Heart left ventricle (tissue), 16 donors: ENCODE data around the gene MTCH1. TPM values are rescaled to one million over a fixed set of nuclear protein-coding genes. Genes with fewer than 3 reads are reported as not detected.
A peak's percentile ranks its signal among the peaks of the same experiment; 100 is the strongest.

ENCODE experiments used
- ATAC-seq, 4 donors: fragments of 200-7000 bp; cut with Tn5 transposase; one replicate each; pipeline ENCODE4 v1.9.1; 2020 to 2022; ENCODE audit warnings: moderate library complexity in 4 of 4, mild to moderate bottlenecking in 3 of 4, moderate number of reproducible peaks in 1 of 4
- DNase-seq, 5 donors: peaks; one replicate each; pipeline ENCODE4 v3.0.0-alpha.2; 2020
- H3K27ac ChIP-seq, 12 donors: fragments of 200-600 bp; sonication (generic) in 4 of 12; one replicate each; pipeline versions ENCODE4 v1.5.0 to v1.8.0; 2016 to 2022; ENCODE audit warnings: mild to moderate bottlenecking in 2 of 12
- H3K27me3 ChIP-seq, 9 donors: fragments of 200-600 bp; sonication (generic) in 2 of 9; one replicate each; pipeline versions ENCODE4 v1.5.1 to v1.8.0; 2016 to 2022; ENCODE audit warnings: mild to moderate bottlenecking in 3 of 9
- H3K36me3 ChIP-seq, 9 donors: fragments of 200-600 bp; sonication (generic) in 2 of 9; one replicate each; pipeline versions ENCODE4 v1.5.0 to v1.8.0; 2018 to 2022; ENCODE audit warnings: mild to moderate bottlenecking in 2 of 9
- H3K4me1 ChIP-seq, 12 donors: fragments of 200-600 bp; sonication (generic) in 4 of 12; one replicate each; pipeline versions ENCODE4 v1.5.0 to v1.8.0; 2016 to 2022; ENCODE audit warnings: mild to moderate bottlenecking in 3 of 12
- H3K4me3 ChIP-seq, 12 donors: fragments of 200-600 bp; sonication (generic) in 4 of 12; one replicate each; pipeline versions ENCODE4 v1.5.0 to v1.8.0; 2017 to 2022; ENCODE audit warnings: mild to moderate bottlenecking in 9 of 12, moderate library complexity in 4 of 12
- H3K9me3 ChIP-seq, 12 donors: fragments of 200-600 bp; sonication (generic) in 4 of 12; one replicate each; pipeline versions ENCODE4 v1.5.0 to v1.8.0; 2016 to 2022; ENCODE audit warnings: mild to moderate bottlenecking in 1 of 12
- POLR2A ChIP-seq, 2 donors: fragments of 450-650 bp; IDR thresholded peaks; one replicate each; pipeline ENCODE4 v1.6.1; 2017; ENCODE audit warnings: antibody characterized with exemption in 2 of 2, mild to moderate bottlenecking in 2 of 2, moderate library complexity in 2 of 2
- WGBS, 4 donors: extraction: QIAGEN DNeasy Blood & Tissue Kit in 2 of 4; methylation state at CpG; one replicate each; pipeline versions ENCODE4 v1.1.5 to v1.1.7; 2013 to 2018; 5-methylcytosine and 5-hydroxymethylcytosine counted together
- intact Hi-C, 10 donors: fragments of 100-400 bp; cut with DNase I; formaldehyde crosslinking; loops; one replicate each; pipeline versions ENCODE4 v1.11.1 to v1.14.2; 2022
- polyA plus RNA-seq, 2 donors: library from polyadenylated mRNA; stranded (reverse); fragments of 200-250 nt; gene quantifications; one replicate each; pipeline ENCODE4 v1.2.3, GENCODE V29; 2013
- total RNA-seq, 9 donors: library from RNA; depleted of rRNA in 2 of 9; stranded (reverse); fragments of >200 nt in 2 of 9; fragmentation: NEBNext Ultra II Directional in 3 of 9; extraction: Animal tissue kit (Norgen Biotek cat#: 25700) in 3 of 9; gene quantifications; one replicate each; pipeline versions ENCODE4 v1.1.0 to v1.2.4, GENCODE V29; 2016 to 2023
- TF ChIP-seq, protein P1 (sequence below), 12 donors: fragments of 200-600 bp; sonication (generic) in 4 of 12; IDR thresholded peaks; one replicate each; pipeline versions ENCODE4 v1.5.0 to v1.8.0; 2018 to 2022; ENCODE audit warnings: antibody characterized with exemption in 12 of 12, mild to moderate bottlenecking in 5 of 12
- donor health status: ischemic (EF 13 %, LVEDD 7.1; RV severe dilation, severe dysfunction).
- donor health status: healthy with polysubstance abuse.
- donor health status: DM: no; HTN: yes; CAD: no.
- donor health status: DM: no; HTN: no; CAD: no.
- donor health status: ischemic (EF 25% LVEDD 6.9; RV normal size, moderate dysfunction).
- donor health status: ischemic (EF 25% LVEDD 5.7; RV mildly dilated, moderate dysfunction).
- donor health status: healthy.
- donor health status: DM: yes; HTN: yes; CAD: no.
- donor health status: ischemic (EF 35%, LVEDD 5.7; RV mildly dilated, moderate dysfunction).
- donor health status: nonischemic (EF 11% LVEDD 7.7; RV severe dilation, severe dysfunction).
- donor health status: DM: yes; HTN: yes; CAD: no.
- donor health status: PGD.
- donor health status: ischemic (EF 29% LVEDD 5.4; RV normal size, mild dysfunction).
- donor health status: nonischemic (EF 23%, LVEDD 6.1; RV moderate dilation, normal function).

The MTCH1 gene
- total and polyA plus RNA-seq, 11 donors: 104 to 367 (median 193) TPM

DNA sequence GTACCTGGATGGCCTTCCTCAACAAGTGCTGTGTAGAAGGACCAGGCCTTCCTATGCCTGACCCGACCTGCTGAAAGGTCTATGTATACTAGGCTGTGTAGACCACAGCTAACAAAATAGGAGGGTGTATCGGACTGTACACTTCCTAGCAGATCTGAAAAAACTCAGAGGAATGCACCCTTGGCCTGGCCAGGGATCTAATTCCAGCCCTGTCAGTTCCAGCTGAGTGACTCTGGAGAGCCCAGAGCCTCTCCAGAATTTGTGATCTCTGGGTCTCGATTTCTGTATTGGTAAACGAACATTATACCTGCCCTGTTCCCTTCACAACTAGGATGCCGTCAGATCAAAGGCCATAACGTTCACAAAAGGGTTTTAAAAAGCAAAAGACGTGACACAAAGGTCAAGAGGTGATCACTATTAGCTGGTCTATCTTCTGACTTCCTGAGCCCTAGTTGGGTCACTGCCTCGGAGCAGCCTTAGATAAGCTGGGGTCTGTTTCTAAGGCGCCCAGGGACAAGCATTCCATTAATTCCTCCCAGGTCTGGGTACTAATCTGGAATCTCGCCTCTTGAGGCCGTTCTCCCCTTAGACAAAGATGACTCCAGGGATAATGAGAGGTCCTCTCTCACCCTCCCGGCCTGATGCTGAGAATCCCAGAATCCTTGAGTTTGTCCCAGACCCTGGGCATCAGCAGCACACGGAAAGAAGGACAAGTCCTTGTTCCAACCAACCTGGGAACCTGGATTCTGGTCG, 13.9 kb downstream of the MTCH1 start:
- intact Hi-C loops: loop anchor here in 4 of 10 donors (5.0 to 10.0 kb wide), 4 partner anchors 55 to 347 kb away; no protein-coding TSS in a partner anchor
- Histone ChIP-seq H3K4me1 (peaks cover 3 to 97% (median 49%) of the 10 kb centered on the region in 12 donors), H3K27ac (peak overlapping the region; percentile 13 to 83 (median 72))

DNA sequence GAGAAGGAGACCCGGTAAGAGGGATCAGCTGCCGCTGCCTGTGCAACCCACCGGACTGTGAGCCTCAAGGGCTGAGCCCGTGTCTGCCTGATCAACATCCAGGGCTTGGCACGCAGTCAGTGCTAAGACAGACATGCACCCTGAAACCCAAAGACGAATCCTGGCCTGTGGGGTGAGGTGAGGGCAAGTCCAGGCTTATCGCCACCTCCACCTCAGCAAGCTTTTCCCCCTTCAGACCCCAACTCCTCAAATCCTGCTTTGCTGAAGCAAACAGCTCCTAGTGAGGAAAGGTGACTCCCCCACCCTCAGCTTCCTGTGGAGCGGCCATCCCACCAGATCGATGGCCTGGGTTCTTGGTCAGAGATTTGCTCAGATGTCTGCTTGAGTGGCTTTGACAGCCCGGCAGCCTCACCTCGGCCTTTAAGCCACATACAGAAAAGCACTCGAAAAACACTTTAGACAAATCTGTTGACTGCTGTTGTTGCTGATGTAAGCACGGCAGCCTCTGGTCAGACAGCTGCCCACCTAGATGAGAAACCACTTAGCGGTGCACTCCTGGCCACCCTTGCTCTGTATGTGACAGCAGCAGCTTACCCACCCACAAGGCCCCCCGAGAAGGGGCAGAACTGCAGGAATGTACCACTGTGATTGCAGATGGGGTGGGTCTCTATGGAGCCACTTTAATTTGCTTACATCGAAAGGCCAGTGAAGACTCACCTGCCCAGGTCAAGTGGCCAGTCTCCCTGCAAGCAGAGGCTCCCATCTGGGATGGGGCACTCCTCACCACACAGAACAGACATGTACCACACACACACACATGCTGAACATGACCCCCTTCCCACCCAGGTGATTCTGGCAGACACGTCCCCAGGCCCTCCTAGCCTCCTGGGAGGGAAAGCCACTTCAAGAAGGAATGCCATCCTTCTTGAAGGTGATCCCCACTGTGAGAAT, 14.8 kb downstream of the MTCH1 start:
- ATAC-seq (peak in 1 of 4 donors; percentile 3), DNase-seq (no peak)
- H3K27me3 ChIP-seq: no peaks in the 10 kb centered on the region
- peaks cover 3 to 92% (median 42%) of the 10 kb centered on the region in 12 donors for H3K4me1 ChIP-seq
- no peak for TF ChIP-seq POLR2A (IDR thresholded peaks at IDR 0.05)
- TF ChIP-seq, protein P1, sequence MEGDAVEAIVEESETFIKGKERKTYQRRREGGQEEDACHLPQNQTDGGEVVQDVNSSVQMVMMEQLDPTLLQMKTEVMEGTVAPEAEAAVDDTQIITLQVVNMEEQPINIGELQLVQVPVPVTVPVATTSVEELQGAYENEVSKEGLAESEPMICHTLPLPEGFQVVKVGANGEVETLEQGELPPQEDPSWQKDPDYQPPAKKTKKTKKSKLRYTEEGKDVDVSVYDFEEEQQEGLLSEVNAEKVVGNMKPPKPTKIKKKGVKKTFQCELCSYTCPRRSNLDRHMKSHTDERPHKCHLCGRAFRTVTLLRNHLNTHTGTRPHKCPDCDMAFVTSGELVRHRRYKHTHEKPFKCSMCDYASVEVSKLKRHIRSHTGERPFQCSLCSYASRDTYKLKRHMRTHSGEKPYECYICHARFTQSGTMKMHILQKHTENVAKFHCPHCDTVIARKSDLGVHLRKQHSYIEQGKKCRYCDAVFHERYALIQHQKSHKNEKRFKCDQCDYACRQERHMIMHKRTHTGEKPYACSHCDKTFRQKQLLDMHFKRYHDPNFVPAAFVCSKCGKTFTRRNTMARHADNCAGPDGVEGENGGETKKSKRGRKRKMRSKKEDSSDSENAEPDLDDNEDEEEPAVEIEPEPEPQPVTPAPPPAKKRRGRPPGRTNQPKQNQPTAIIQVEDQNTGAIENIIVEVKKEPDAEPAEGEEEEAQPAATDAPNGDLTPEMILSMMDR (IDR thresholded peaks at IDR 0.05): no peak
- peak overlapping the region in 11 of 12 donors; percentile 13 to 83 (median 74) for H3K27ac ChIP-seq
- peaks cover 0 to 99% (median 95%) of the 10 kb centered on the region in 9 donors for H3K36me3 ChIP-seq
- no peak overlapping the region for H3K4me3 ChIP-seq
- intact Hi-C loops: loop anchor here in 4 of 10 donors (5.0 to 10.0 kb wide), 4 partner anchors 54 to 346 kb away; no protein-coding TSS in a partner anchor
- 55 to 68% (median 63%) methylated on average over 17 of the region's 17 CpGs for WGBS, 4 donors
- no peaks in the 10 kb centered on the region for H3K9me3 ChIP-seq

More for the DNA sequence above, 13.9 kb downstream of the MTCH1 start:
- Histone ChIP-seq H3K27me3 (no peaks in the 10 kb centered on the region), H3K36me3 (peaks cover 0 to 100% (median 100%) of the 10 kb centered on the region in 9 donors), H3K9me3 (no peaks in the 10 kb centered on the region), H3K4me3 (no peak overlapping the region)
- DNase-seq (no peak), ATAC-seq (no peak)
- TF ChIP-seq, protein P1 (IDR thresholded peaks at IDR 0.05): no peak
- TF ChIP-seq POLR2A (IDR thresholded peaks at IDR 0.05): no peak
- 48 to 56% (median 54%) methylated on average over 14 of the region's 14 CpGs for WGBS, 4 donors

DNA sequence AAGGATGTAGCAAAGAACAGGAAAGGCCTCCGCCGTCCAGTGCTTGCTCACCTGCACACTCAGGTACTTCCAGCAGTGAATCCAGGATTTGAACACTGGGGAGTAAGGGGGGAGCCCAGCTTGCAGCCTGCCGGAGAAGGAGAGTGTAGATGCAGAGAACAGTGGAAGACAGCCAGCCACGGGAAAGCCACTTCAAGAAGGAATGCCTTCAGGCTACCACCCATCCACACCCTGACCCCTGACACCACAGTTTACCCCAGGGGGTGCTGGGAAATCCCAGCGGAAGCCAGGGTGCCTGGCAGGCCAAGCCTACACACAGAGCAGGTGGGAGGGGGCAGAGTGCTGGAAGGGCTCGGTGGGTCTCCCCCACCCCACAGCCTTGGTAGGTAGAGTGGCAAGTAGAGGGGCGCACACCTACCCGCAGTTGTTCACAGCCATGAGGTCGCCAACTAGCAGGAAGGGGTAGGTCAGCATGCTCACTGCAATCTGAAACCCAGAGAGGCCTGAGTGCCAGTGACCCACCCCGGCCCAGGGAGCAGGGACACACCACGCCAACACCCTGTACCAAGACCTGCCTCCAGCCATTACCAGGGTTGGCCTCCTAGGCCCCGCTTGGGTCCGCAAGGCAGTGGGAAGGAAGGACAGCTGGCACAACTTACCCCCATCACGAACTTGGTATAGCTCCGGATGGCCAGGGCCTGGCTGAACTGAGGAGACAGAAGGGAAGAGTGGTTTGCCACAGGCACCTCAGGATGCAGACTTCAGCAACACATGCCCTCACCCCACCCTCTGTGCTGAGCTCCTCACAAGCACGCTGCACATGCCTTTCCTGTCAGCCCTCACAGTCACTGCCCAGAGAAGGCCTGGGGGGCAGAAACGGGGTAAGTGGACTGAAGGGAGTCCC, 15.8 kb downstream of the MTCH1 start:
- no peaks in the 10 kb centered on the region for H3K27me3 ChIP-seq
- DNase-seq (no peak), ATAC-seq (no peak)
- peak overlapping the region in 7 of 12 donors; percentile 1 to 77 (median 52) for H3K27ac ChIP-seq
- peaks cover 0 to 92% (median 87%) of the 10 kb centered on the region in 9 donors for H3K36me3 ChIP-seq
- no peaks in the 10 kb centered on the region for H3K9me3 ChIP-seq
- intact Hi-C loops: loop anchor here in 4 of 10 donors (5.0 to 10.0 kb wide), 5 partner anchors 43 to 345 kb away; no protein-coding TSS in a partner anchor
- TF ChIP-seq, protein P1 (IDR thresholded peaks at IDR 0.05): no peak
- TF ChIP-seq POLR2A (IDR thresholded peaks at IDR 0.05): no peak
- no peak overlapping the region for H3K4me3 ChIP-seq
- WGBS, 4 donors: 74 to 85% (median 80%) methylated on average over 8 to 17 of the region's 17 CpGs
- peaks cover 0 to 83% (median 38%) of the 10 kb centered on the region in 12 donors for H3K4me1 ChIP-seq
